Parathyroid adenoma (tissue), 2 donors: ENCODE measurements around the gene LAYN.

ENCODE experiments used
- H2AFZ ChIP-seq: fragments of 300-600 bp; sonication (generic); one replicate; pipeline ENCODE4 v1.7.0; 2017; ENCODE audit warnings: antibody characterized with exemption, mild to moderate bottlenecking
- H3K27ac ChIP-seq: fragments of 300-600 bp; sonication (generic); one replicate; pipeline ENCODE4 v1.7.0; 2017
- H3K27me3 ChIP-seq: fragments of 300-600 bp; sonication (generic); one replicate; pipeline ENCODE4 v1.7.0; 2017; ENCODE audit warnings: low read length; ENCODE audit not compliant: control insufficient read depth, insufficient read depth
- H3K36me3 ChIP-seq: fragments of 300-600 bp; sonication (generic); one replicate; pipeline ENCODE4 v1.7.0; 2017; ENCODE audit warnings: low read length; ENCODE audit not compliant: control insufficient read depth, insufficient read depth
- H3K4me1 ChIP-seq: fragments of 300-600 bp; sonication (generic); one replicate; pipeline ENCODE4 v1.7.0; 2017; ENCODE audit warnings: control low read depth
- H3K4me2 ChIP-seq: fragments of 300-600 bp; sonication (generic); one replicate; pipeline ENCODE4 v1.7.0; 2017; ENCODE audit warnings: low read length
- H3K4me3 ChIP-seq: fragments of 300-600 bp; sonication (generic); one replicate; pipeline ENCODE4 v1.7.0; 2017; ENCODE audit warnings: low read depth, low read length
- H3K79me2 ChIP-seq: fragments of 300-600 bp; sonication (generic); one replicate; pipeline ENCODE4 v1.7.0; 2017; ENCODE audit warnings: control low read depth
- H3K9ac ChIP-seq: fragments of 300-600 bp; sonication (generic); one replicate; pipeline ENCODE4 v1.7.0; 2017; ENCODE audit warnings: mild to moderate bottlenecking
- H3K9me3 ChIP-seq: fragments of 300-600 bp; sonication (generic); one replicate; pipeline ENCODE4 v1.7.0; 2017; ENCODE audit warnings: low read length; ENCODE audit not compliant: control insufficient read depth
- CTCF ChIP-seq: fragments of 300-600 bp; sonication (generic); IDR thresholded peaks from one replicate; pipeline ENCODE4 v1.7.0; 2017; ENCODE audit warnings: antibody characterized with exemption, mild to moderate bottlenecking
- donor health status: primary hyperparathyroidism.

The LAYN gene

GRCh38 chr11:111574373-111575225, 34.1 kb downstream of the LAYN start:
- Histone ChIP-seq H3K4me1 (no peaks in the 10 kb centered on the region), H3K27ac (no peak overlapping the region), H3K9me3 (no peaks in the 10 kb centered on the region), H3K9ac (no peak overlapping the region), H3K36me3 (no peaks in the 10 kb centered on the region), H3K27me3 (no peaks in the 10 kb centered on the region), H3K4me2 (no peak overlapping the region), H3K4me3 (no peak overlapping the region), H3K79me2 (no peaks in the 10 kb centered on the region), H2AFZ (no peak overlapping the region)
- no peak for TF ChIP-seq CTCF

- Histone ChIP-seq H3K79me2 (no peaks in the 10 kb centered on the region), H3K9ac (no peak overlapping the region), H3K4me1 (no peaks in the 10 kb centered on the region), H3K27ac (no peak overlapping the region), H2AFZ (no peak overlapping the region), H3K27me3 (no peaks in the 10 kb centered on the region), H3K36me3 (no peaks in the 10 kb centered on the region), H3K4me3 (no peak overlapping the region), H3K9me3 (no peaks in the 10 kb centered on the region), H3K4me2 (no peak overlapping the region)
- TF ChIP-seq CTCF, result no peak
Measured at GRCh38 chr11:111575740-111576139, 35.2 kb downstream of the LAYN start.

GRCh38 chr11:111577821-111578220, 37.3 kb downstream of the LAYN start:
- H3K4me1 ChIP-seq, result no peaks in the 10 kb centered on the region
- no peaks in the 10 kb centered on the region for H3K9me3 ChIP-seq
- no peak overlapping the region for H3K4me3 ChIP-seq
- no peaks in the 10 kb centered on the region for H3K79me2 ChIP-seq
- H3K27me3 ChIP-seq, result no peaks in the 10 kb centered on the region
- no peak overlapping the region for H3K9ac ChIP-seq
- H2AFZ ChIP-seq, result no peak overlapping the region
- no peak overlapping the region for H3K4me2 ChIP-seq
- H3K36me3 ChIP-seq, result no peaks in the 10 kb centered on the region
- H3K27ac ChIP-seq, result no peak overlapping the region
- TF ChIP-seq CTCF, result no peak

- TF ChIP-seq CTCF, result no peak
- H3K9ac ChIP-seq, result no peak overlapping the region
- H3K79me2 ChIP-seq, result no peaks in the 10 kb centered on the region
- no peaks in the 10 kb centered on the region for H3K27me3 ChIP-seq
- no peaks in the 10 kb centered on the region for H3K9me3 ChIP-seq
- H3K27ac ChIP-seq, result no peak overlapping the region
- H3K36me3 ChIP-seq, result no peaks in the 10 kb centered on the region
- no peak overlapping the region for H3K4me3 ChIP-seq
- no peaks in the 10 kb centered on the region for H3K4me1 ChIP-seq
- H3K4me2 ChIP-seq, result no peak overlapping the region
- no peak overlapping the region for H2AFZ ChIP-seq
Measured at GRCh38 chr11:111581341-111581740, 40.8 kb downstream of the LAYN start.

- Histone ChIP-seq H3K9me3 (no peaks in the 10 kb centered on the region), H3K27ac (no peak overlapping the region), H3K27me3 (no peaks in the 10 kb centered on the region), H3K4me2 (no peak overlapping the region), H2AFZ (no peak overlapping the region), H3K79me2 (no peaks in the 10 kb centered on the region), H3K9ac (no peak overlapping the region), H3K4me1 (no peaks in the 10 kb centered on the region), H3K4me3 (no peak overlapping the region), H3K36me3 (no peaks in the 10 kb centered on the region)
- TF ChIP-seq CTCF, result no peak
Measured at GRCh38 chr11:111582163-111582562, 41.6 kb downstream of the LAYN start.
